SK-N-SH treated with all-trans-retinoic acid at 6 μM for 48 hours (cell line): ENCODE measurements around the gene ZNF503.

Source experiments
- ATAC-seq: fragments of 200-7000 bp; cut with Tn5 transposase; 3 replicates; pipeline ENCODE4 v1.9.1; 2020; ENCODE audit warnings: mild to moderate bottlenecking, moderate library complexity
- ARNTL ChIP-seq: fragments of 450-650 bp; formaldehyde crosslinking; IDR thresholded peaks from 2 replicates; pipeline ENCODE4 v1.5.0; 2020; ENCODE audit warnings: low read depth, mild to moderate bottlenecking, moderate library complexity, borderline replicate concordance
- BACH2 ChIP-seq: fragments of 250-450 bp; sonication (Bioruptor Pico); IDR thresholded peaks from 2 replicates; pipeline ENCODE4 v1.9.0; 2021; ENCODE audit warnings: mild to moderate bottlenecking, borderline replicate concordance
- CREB5 ChIP-seq: fragments of 250-450 bp; sonication (Bioruptor Pico); IDR thresholded peaks from 2 replicates; pipeline ENCODE4 v1.5.1; 2020; ENCODE audit warnings: low read depth, mild to moderate bottlenecking, moderate library complexity
- CSDC2 ChIP-seq: fragments of 250-450 bp; sonication (Bioruptor Pico); IDR thresholded peaks from 2 replicates; pipeline ENCODE4 v1.5.0; 2020; ENCODE audit warnings: mild to moderate bottlenecking, moderate library complexity
- CSRNP3 ChIP-seq: fragments of 250-450 bp; sonication (Bioruptor Pico); IDR thresholded peaks from 2 replicates; pipeline ENCODE4 v1.5.1; 2021; ENCODE audit warnings: mild to moderate bottlenecking, moderate library complexity
- ESRRG ChIP-seq: fragments of 250-450 bp; sonication (Bioruptor Pico); IDR thresholded peaks from 2 replicates; pipeline ENCODE4 v1.6.1; 2021; ENCODE audit warnings: mild to moderate bottlenecking
- GLIS3 ChIP-seq: fragments of 250-450 bp; sonication (Bioruptor Pico); IDR thresholded peaks from 2 replicates; pipeline ENCODE4 v1.5.0; 2020; ENCODE audit warnings: mild to moderate bottlenecking, moderate library complexity
- ISL1 ChIP-seq: fragments of 250-450 bp; sonication (Bioruptor Pico); IDR thresholded peaks from 2 replicates; pipeline ENCODE4 v2.1.2; 2022; ENCODE audit warnings: mild to moderate bottlenecking, moderate library complexity
- POU6F1 ChIP-seq: fragments of 250-450 bp; sonication (Bioruptor Pico); IDR thresholded peaks from 2 replicates; pipeline ENCODE4 v1.8.0; 2021; ENCODE audit warnings: low read depth, mild to moderate bottlenecking, moderate library complexity, borderline replicate concordance
- SNAI2 ChIP-seq: fragments of 250-450 bp; sonication (Bioruptor Pico); IDR thresholded peaks from 2 replicates; pipeline ENCODE4 v1.5.0; 2020; ENCODE audit warnings: mild to moderate bottlenecking, moderate library complexity
- TCF4 ChIP-seq: fragments of 250-450 bp; sonication (Bioruptor Pico); IDR thresholded peaks from 2 replicates; pipeline ENCODE4 v1.8.0; 2021; ENCODE audit warnings: mild to moderate bottlenecking, moderate library complexity, borderline replicate concordance
- TOX ChIP-seq: fragments of 250-450 bp; sonication (Bioruptor Pico); IDR thresholded peaks from 2 replicates; pipeline ENCODE4 v1.8.0; 2021; ENCODE audit warnings: mild to moderate bottlenecking, moderate library complexity, borderline replicate concordance
- TSHZ2 ChIP-seq: fragments of 250-450 bp; sonication (Bioruptor Pico); IDR thresholded peaks from 2 replicates; pipeline ENCODE4 v1.5.0; 2020; ENCODE audit warnings: mild to moderate bottlenecking, moderate library complexity
- ZFP30 ChIP-seq: fragments of 450-650 bp; formaldehyde crosslinking; IDR thresholded peaks from 2 replicates; pipeline ENCODE4 v1.5.0; 2022; ENCODE audit warnings: mild to moderate bottlenecking, moderate library complexity
- ZNF565 ChIP-seq: fragments of 450-650 bp; formaldehyde crosslinking; conservative IDR thresholded peaks from 2 replicates; pipeline ENCODE4 v1.5.0; 2020; ENCODE audit warnings: low read depth, mild to moderate bottlenecking, moderate library complexity
- ZNF70 ChIP-seq: fragments of 450-650 bp; formaldehyde crosslinking; IDR thresholded peaks from 2 replicates; pipeline ENCODE4 v1.5.0; 2020; ENCODE audit warnings: mild to moderate bottlenecking, moderate library complexity
- ZNF8 ChIP-seq: fragments of 450-650 bp; formaldehyde crosslinking; IDR thresholded peaks from 2 replicates; pipeline ENCODE4 v1.5.0; 2020; ENCODE audit warnings: mild to moderate bottlenecking, moderate library complexity

Gene ZNF503

GRCh38 chr10:75448166-75448565, 46.6 kb upstream of the ZNF503 start:
- TF ChIP-seq BACH2 (no peak), SNAI2 (CRISPR knock-in tag) (no peak), ZFP30 (CRISPR knock-in tag) (no peak), CSRNP3 (CRISPR knock-in tag) (no peak), TOX (CRISPR knock-in tag) (no peak), CSDC2 (CRISPR knock-in tag) (no peak), TSHZ2 (no peak), ZNF70 (CRISPR knock-in tag) (no peak), ARNTL (CRISPR knock-in tag) (no peak), ZNF565 (CRISPR knock-in tag) (no peak)
- no peak for ATAC-seq

GRCh38 chr10:75446508-75446907, 44.9 kb upstream of the ZNF503 start:
- TF ChIP-seq GLIS3 (no peak), ZNF70 (CRISPR knock-in tag) (no peak)
- ATAC-seq = no peak

GRCh38 chr10:75444781-75445386, 43.3 kb upstream of the ZNF503 start:
- ATAC-seq = no peak
- TF ChIP-seq ZNF8 (CRISPR knock-in tag) (no peak), ARNTL (CRISPR knock-in tag) (no peak), ZNF70 (CRISPR knock-in tag) (no peak), POU6F1 (no peak), TOX (CRISPR knock-in tag) (no peak), TSHZ2 (no peak), ISL1 (CRISPR knock-in tag) (no peak), TCF4 (no peak), BACH2 (no peak)

GRCh38 chr10:75443362-75443761, 41.8 kb upstream of the ZNF503 start:
- ATAC-seq = no peak
- no peak for TF ChIP-seq CSDC2 (CRISPR knock-in tag)
- no peak for TF ChIP-seq TCF4
- TF ChIP-seq ZFP30 (CRISPR knock-in tag) = no peak
- TF ChIP-seq ZNF565 (CRISPR knock-in tag) = no peak
- no peak for TF ChIP-seq ESRRG
- no peak for TF ChIP-seq CREB5 (CRISPR knock-in tag)
- no peak for TF ChIP-seq TSHZ2
